Gastroesophageal sphincter (tissue), 4 donors: Measurements from ENCODE around the gene HYCC2. TPM values are rescaled to one million over a fixed set of nuclear protein-coding genes. Genes with fewer than 3 reads are reported as not detected.
"Not testable (repeated sequence)": the region's sequence is repeated elsewhere in the genome, so short reads cannot be mapped to it uniquely, and the experiment has no call there.

Experiments used
- ATAC-seq: fragments of 150-250 bp; one replicate; pipeline ENCODE4 v1.9.1; 2016; ENCODE audit warnings: mild to moderate bottlenecking, moderate library complexity
- H3K27ac ChIP-seq, 4 donors: fragments of 200-600 bp; sonication (generic) in 3 of 4; 1 replicate in 3 of 4; 2 replicates in 1 of 4; pipeline ENCODE4 v1.5.1; 2016 to 2019
- H3K27me3 ChIP-seq: fragments of 200-600 bp; sonication (generic); one replicate; pipeline ENCODE4 v1.5.1; 2019
- H3K36me3 ChIP-seq, 2 donors: fragments of 200-600 bp; sonication (generic); one replicate each; pipeline ENCODE4 v1.5.1; 2019; ENCODE audit warnings: control low read depth in 1 of 2
- H3K4me1 ChIP-seq, 3 donors: fragments of 200-600 bp; sonication (generic); 1 replicate in 2 of 3; 2 replicates in 1 of 3; pipeline ENCODE4 v1.5.1; 2016 to 2019; ENCODE audit warnings: control low read depth in 2 of 3
- H3K4me3 ChIP-seq, 2 donors: fragments of 200-600 bp; sonication (generic); one replicate each; pipeline ENCODE4 v1.5.1; 2019; ENCODE audit warnings: mild to moderate bottlenecking in 1 of 2, moderate library complexity in 1 of 2
- H3K9me3 ChIP-seq, 3 donors: fragments of 200-600 bp; sonication (generic); one replicate each; pipeline ENCODE4 v1.5.1; 2017 to 2019; ENCODE audit warnings: control low read depth in 2 of 3
- EP300 ChIP-seq: sonication (generic); formaldehyde crosslinking; IDR thresholded peaks from one replicate; pipeline ENCODE4 v1.6.1; 2017; ENCODE audit warnings: antibody characterized with exemption, mild to moderate bottlenecking
- POLR2A ChIP-seq, 2 donors: fragments of 450-650 bp; IDR thresholded peaks; one replicate each; pipeline ENCODE4 v1.6.1; 2017; ENCODE audit warnings: antibody characterized with exemption in 2 of 2, mild to moderate bottlenecking in 2 of 2, moderate library complexity in 1 of 2
- POLR2AphosphoS5 ChIP-seq: sonication (generic); formaldehyde crosslinking; IDR thresholded peaks from one replicate; pipeline ENCODE4 v1.6.1; 2017; ENCODE audit warnings: antibody characterized with exemption
- WGBS, 2 donors: methylation state at CpG; one replicate each; pipeline ENCODE4 v1.1.5; 2018; ENCODE audit warnings: low coverage in 1 of 2; 5-methylcytosine and 5-hydroxymethylcytosine counted together
- total RNA-seq, 4 donors: library from RNA; depleted of rRNA; stranded (reverse); fragments of >200 nt; gene quantifications; one replicate each; pipeline ENCODE4 v1.1.0, GENCODE V29; 2016
- TF ChIP-seq, protein P1 (sequence below), 4 experiments: fragments of 200-600 bp in 2 of 4; fragments of 450-650 bp in 2 of 4; sonication (generic) in 1 of 4; IDR thresholded peaks; one replicate each; pipeline ENCODE4 v1.5.1; 2017 to 2019; ENCODE audit warnings: antibody characterized with exemption in 4 of 4, mild to moderate bottlenecking in 2 of 4, moderate library complexity in 2 of 4

The HYCC2 gene
- total RNA-seq = 10 to 100 TPM; 10.6 to 19.9 (median 13.9) TPM

DNA sequence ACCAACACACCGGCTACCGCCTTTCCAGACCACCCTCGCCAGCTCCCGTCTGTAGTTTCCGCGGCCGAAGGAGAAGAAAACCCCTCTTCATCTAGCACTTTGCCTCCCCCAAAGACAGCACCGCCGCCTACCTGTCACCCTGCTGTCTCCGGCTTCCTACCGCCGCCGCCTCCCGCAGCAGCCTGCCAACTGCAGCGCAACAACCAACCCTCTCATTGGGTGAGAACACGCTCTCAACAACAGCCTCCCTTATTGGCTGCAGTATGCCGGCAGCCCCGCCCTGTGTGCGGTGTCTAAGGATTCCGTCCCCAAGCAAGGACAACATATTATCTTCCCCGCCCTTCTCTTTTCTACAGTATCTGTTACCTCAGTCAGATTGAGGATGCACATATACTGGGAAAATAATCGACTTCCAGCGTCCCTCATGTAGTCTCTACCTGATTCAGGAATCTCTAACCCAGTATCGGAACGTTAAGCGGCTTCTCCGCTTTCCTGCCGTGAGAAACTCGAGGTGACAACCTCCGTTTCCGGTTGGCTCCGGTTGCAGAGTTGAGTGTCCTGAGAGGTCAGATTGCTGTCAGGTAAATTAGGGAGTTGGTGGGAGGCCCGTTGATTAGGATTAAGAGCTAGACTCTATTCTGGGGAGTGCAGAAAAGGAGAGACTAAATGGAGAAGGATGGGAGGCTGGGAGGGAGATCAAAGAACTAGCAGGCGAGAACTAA lies at the start of gene HYCC2, which contains the start of gene NDUFB3:
HYCC2 (minus strand) TSS at position 193 of the 722 bp plus-strand sequence. CDS start 47,662 bp downstream, outside the sequence.
NDUFB3 (plus strand) TSS at position 523 of the 722 bp plus-strand sequence. CDS start 6,882 bp downstream, outside the sequence.
- H3K27ac ChIP-seq = peak within 1 kb of the TSS; percentile 72 to 95 (median 90)
- no peaks in the 10 kb centered on the region for H3K27me3 ChIP-seq
- peaks cover 4 to 74% (median 34%) of the 10 kb centered on the region in 3 donors for H3K4me1 ChIP-seq
- H3K4me3 ChIP-seq = peak within 1 kb of the TSS; percentile 90 to 91
- TF ChIP-seq POLR2A (IDR thresholded peaks at IDR 0.05) (peak; percentile 26 to 49), EP300 (no peak), POLR2AphosphoS5 (peak; percentile 86)
- TF ChIP-seq, protein P1, sequence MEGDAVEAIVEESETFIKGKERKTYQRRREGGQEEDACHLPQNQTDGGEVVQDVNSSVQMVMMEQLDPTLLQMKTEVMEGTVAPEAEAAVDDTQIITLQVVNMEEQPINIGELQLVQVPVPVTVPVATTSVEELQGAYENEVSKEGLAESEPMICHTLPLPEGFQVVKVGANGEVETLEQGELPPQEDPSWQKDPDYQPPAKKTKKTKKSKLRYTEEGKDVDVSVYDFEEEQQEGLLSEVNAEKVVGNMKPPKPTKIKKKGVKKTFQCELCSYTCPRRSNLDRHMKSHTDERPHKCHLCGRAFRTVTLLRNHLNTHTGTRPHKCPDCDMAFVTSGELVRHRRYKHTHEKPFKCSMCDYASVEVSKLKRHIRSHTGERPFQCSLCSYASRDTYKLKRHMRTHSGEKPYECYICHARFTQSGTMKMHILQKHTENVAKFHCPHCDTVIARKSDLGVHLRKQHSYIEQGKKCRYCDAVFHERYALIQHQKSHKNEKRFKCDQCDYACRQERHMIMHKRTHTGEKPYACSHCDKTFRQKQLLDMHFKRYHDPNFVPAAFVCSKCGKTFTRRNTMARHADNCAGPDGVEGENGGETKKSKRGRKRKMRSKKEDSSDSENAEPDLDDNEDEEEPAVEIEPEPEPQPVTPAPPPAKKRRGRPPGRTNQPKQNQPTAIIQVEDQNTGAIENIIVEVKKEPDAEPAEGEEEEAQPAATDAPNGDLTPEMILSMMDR (IDR thresholded peaks at IDR 0.05) = peak in 3 of 4 experiments; percentile 37 to 61 (median 43)
- 0 to 1% methylated on average over 8 to 27 of the region's 34 CpGs for WGBS, 2 donors
- ATAC-seq = peak; percentile 100
- H3K36me3 ChIP-seq = no peaks in the 10 kb centered on the region
- no peaks in the 10 kb centered on the region for H3K9me3 ChIP-seq

DNA sequence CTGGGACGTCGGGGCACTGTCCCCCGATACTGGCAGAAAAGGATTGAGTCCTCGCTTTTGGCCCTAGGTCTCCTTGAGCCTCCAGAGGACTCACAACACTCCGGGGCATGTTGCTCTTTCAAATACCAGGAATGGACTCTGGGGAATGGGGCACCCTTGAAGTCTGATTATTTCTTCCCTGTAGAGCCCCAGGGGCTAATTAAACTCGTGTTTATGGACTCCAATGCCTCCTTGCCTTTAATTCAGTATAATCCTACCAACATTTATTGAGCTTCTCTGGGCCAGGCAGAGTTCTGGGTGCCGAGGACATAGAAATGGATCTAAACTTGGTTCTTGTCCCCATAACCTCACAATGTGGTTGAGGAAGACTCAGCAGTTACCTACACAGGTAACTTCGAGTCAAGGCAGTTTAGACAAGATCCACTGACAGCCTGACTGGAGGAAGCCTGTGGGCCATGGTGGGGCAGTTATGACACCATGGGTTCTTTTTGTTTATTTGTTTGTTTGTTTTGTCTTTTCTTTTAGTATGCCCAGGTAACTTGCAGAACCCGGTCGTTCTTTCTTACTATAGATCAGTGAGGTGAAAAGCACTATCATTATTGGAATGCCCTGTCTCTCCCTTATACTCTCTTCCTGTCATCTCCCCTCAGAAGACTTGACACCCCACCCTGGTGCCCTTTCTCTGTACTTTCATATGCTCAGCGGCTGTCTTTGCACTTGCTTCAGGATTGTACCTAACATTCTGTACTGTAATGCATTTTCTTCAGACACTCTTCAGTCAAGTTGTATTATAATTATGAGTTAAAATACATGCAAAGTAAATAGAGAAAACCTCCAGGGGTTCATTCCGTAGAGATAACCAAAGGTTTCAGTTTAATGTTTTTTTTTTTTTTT lies 47.7 kb upstream of the HYCC2 start:
- Histone ChIP-seq H3K4me3 (peak overlapping the region; percentile 76 to 84), H3K9me3 (no peaks in the 10 kb centered on the region), H3K27me3 (no peaks in the 10 kb centered on the region), H3K4me1 (peaks cover 8 to 69% (median 16%) of the 10 kb centered on the region in 3 donors), H3K27ac (peak overlapping the region; percentile 97 to 99 (median 98)), H3K36me3 (peaks cover 0 to 6% of the 10 kb centered on the region in 2 donors)
- ATAC-seq = no peak
- 36 to 42% methylated on average over 6 to 7 of the region's 12 CpGs for WGBS, 2 donors
- TF ChIP-seq POLR2A (IDR thresholded peaks at IDR 0.05) (no peak), POLR2AphosphoS5 (no peak), EP300 (no peak)
- TF ChIP-seq, protein P1 (IDR thresholded peaks at IDR 0.05) = no peak

DNA sequence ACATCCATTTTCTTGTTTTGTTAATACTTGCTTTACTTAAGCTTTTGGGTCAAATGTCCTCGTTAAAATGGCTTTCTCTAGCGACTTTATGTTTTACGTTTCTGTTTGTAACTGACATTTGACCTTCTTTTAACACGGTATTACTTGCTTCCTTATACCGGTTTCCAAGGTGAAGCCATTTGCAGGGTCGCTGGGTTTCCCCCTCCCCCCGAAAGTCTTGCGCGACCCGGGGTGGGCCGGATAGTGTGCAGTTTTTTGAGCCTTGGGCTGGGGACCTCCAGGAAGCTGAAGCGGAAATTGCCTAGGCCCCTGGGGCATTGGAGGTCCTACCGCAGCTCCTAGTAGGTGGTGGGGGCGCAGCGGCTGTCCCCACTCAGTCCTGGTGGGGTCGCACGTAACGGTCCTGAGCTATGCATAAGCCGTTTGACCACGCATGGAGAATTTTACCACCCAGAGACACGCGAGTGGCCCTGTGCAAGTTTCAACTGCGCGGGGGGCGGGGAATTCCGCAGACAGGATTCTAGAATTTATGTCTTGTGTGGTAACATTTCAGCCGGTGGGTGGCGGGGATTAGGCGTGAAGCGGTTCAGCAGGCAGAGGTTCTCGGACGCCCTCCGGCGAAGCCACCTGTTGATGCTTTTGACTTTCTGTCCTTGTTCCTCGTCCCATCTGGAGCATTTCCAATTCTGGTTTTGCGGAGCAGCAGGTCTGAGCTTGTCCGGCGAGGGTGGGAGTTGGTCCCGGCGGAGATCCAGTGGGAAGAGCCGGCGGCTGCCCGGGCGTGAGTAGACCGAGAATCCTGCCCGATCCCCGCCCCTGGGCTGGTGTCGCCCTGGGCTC lies 46.9 kb upstream of the HYCC2 start:
- Histone ChIP-seq H3K27ac (peak overlapping the region; percentile 97 to 99 (median 98)), H3K27me3 (no peaks in the 10 kb centered on the region), H3K9me3 (no peaks in the 10 kb centered on the region), H3K36me3 (peaks cover 0 to under 1% of the 10 kb centered on the region in 2 donors), H3K4me3 (peak overlapping the region; percentile 76 to 84), H3K4me1 (peaks cover 2 to 62% (median 10%) of the 10 kb centered on the region in 3 donors)
- peak; percentile 47 for ATAC-seq
- peak; percentile 57 for TF ChIP-seq POLR2AphosphoS5
- TF ChIP-seq POLR2A (IDR thresholded peaks at IDR 0.05) = peak; percentile 39 to 47
- TF ChIP-seq, protein P1 (IDR thresholded peaks at IDR 0.05) = peak; percentile 42 to 76 (median 68)
- TF ChIP-seq EP300 = no peak
- WGBS, 2 donors = 7 to 9% methylated on average over 3 to 8 of the region's 48 CpGs

DNA sequence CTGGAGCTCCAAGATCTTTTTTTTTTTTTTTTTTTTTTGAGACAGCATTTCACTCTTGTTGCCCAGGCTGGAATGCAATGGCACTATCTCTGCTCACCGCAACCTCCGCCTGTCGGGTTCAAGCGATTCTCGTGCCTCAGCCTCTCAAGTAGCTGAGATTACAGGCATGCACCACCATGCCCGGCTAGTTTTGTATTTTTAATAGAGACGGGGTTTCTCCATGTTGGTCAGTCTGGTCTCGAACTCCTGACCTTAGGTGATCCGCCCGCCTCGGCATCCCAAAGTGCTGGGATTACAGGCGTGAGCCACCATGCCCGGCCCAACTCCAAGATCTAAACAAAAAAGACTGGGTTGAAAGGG lies 46.2 kb upstream of the HYCC2 start:
- not testable (repeated sequence) for H3K9me3 ChIP-seq, H3K27me3 ChIP-seq, ATAC-seq, H3K36me3 ChIP-seq
- Histone ChIP-seq H3K4me1 (peaks cover 0 to 56% (median 5%) of the 10 kb centered on the region in 3 donors), H3K4me3 (peak overlapping the region; percentile 76 to 84), H3K27ac (peak overlapping the region; percentile 97 to 99 (median 98))
- WGBS, 2 donors = 33 to 45% methylated on average over 7 to 8 of the region's 13 CpGs
